Naive B cell (primary cell): ENCODE results near the gene CES3. TPM values are rescaled to one million over a fixed set of nuclear protein-coding genes. Genes with fewer than 3 reads are reported as not detected.

Experiments used
- polyA plus RNA-seq, 6 donors: library from polyadenylated mRNA; unstranded; fragments of 300-500 nt; fragmentation: Illumina TruSeq; gene quantifications; one replicate each; pipeline ENCODE4 v1.2.3, GENCODE V29; 2021; ENCODE audit warnings: low read depth in 6 of 6

CES3 gene
- polyA plus RNA-seq, 6 donors from 2014 or later, result 0.66 TPM; not detected in 5

Other genes starting within 250 kb of the CES3 start
- 10 to 100 TPM; 10.5 to 33.8 (median 23.4) TPM for gene DYNC1LI2, start 209.7 kb upstream of the CES3 start, polyA plus RNA-seq
- gene TERB1, start 159.7 kb upstream of the CES3 start, polyA plus RNA-seq, result not detected
- 10 to 100 TPM; 46.7 to 87.4 (median 54.6) TPM for gene NAE1, start 130.3 kb upstream of the CES3 start, polyA plus RNA-seq
- gene CA7, start 116.9 kb upstream of the CES3 start, polyA plus RNA-seq, result not detected
- gene PDP2, start 80.8 kb upstream of the CES3 start, polyA plus RNA-seq, result 1 to 10 TPM; 1.4 to 5.8 (median 1.8) TPM
- not detected for gene CDH16, start 42.4 kb upstream of the CES3 start, polyA plus RNA-seq
- gene RRAD, start 35.7 kb upstream of the CES3 start, polyA plus RNA-seq, result under 1 TPM in 1 of 6 donors, not detected in 5; 0.43 TPM
- 100 to 1,000 TPM in 3 of 6 donors, 10 to 100 TPM in 3; 69.0 to 114 (median 100) TPM for gene CIAO2B, start 26.9 kb upstream of the CES3 start, polyA plus RNA-seq
- gene CES2, start 25.8 kb upstream of the CES3 start, polyA plus RNA-seq, result 10 to 100 TPM; 16.3 to 25.7 (median 21.0) TPM
- 1 to 10 TPM in 4 of 6 donors, under 1 TPM in 2; 0.61 to 5.8 (median 1.4) TPM for gene CES4A, start 27.3 kb downstream of the CES3 start, polyA plus RNA-seq
- 10 to 100 TPM; 51.8 to 94.4 (median 70.5) TPM for gene CBFB, start 67.9 kb downstream of the CES3 start, polyA plus RNA-seq
- gene PHAF1, start 148.7 kb downstream of the CES3 start, polyA plus RNA-seq, result 10 to 100 TPM in 2 of 6 donors, 1 to 10 TPM in 3, not detected in 1; 8.8 to 13.2 (median 10.0) TPM
- under 1 TPM in 4 of 6 donors, not detected in 2; 0.09 to 0.73 (median 0.36) TPM for gene B3GNT9, start 189.7 kb downstream of the CES3 start, polyA plus RNA-seq
- 10 to 100 TPM; 46.2 to 62.9 (median 54.4) TPM for gene TRADD, start 198.6 kb downstream of the CES3 start, polyA plus RNA-seq
- 1 to 10 TPM in 5 of 6 donors, not detected in 1; 1.0 to 2.0 (median 1.5) TPM for gene FBXL8, start 198.7 kb downstream of the CES3 start, polyA plus RNA-seq
- not detected for gene HSF4, start 203.5 kb downstream of the CES3 start, polyA plus RNA-seq
- under 1 TPM in 1 of 6 donors, not detected in 5; 0.27 TPM for gene NOL3, start 209.3 kb downstream of the CES3 start, polyA plus RNA-seq
- gene MATCAP1, start 222.7 kb downstream of the CES3 start, polyA plus RNA-seq, result under 1 TPM in 4 of 6 donors, not detected in 2; 0.33 to 0.40 (median 0.40) TPM
- gene EXOC3L1, start 228.9 kb downstream of the CES3 start, polyA plus RNA-seq, result under 1 TPM in 3 of 6 donors, not detected in 3; 0.12 to 0.19 (median 0.15) TPM
- 10 to 100 TPM; 54.0 to 75.9 (median 61.7) TPM for gene E2F4, start 230.9 kb downstream of the CES3 start, polyA plus RNA-seq
- gene ELMO3, start 237.9 kb downstream of the CES3 start, polyA plus RNA-seq, result under 1 TPM in 5 of 6 donors, not detected in 1; 0.14 to 0.48 (median 0.39) TPM